ENCODE measurements around the gene MYO3B.
"Not testable (repeated sequence)": the region's sequence is repeated elsewhere in the genome, so short reads cannot be mapped to it uniquely, and the experiment has no call there.

MYO3B gene

GRCh38 chr2:170548304-170548703, 370.4 kb downstream of the MYO3B start:
- Histone ChIP-seq H3K79me2 (ENCODE audit: insufficient read depth, low read length) (no peaks in the 10 kb centered on the region), H3K9me3 (ENCODE audit: insufficient read depth, low read length) (no peaks in the 10 kb centered on the region), H3K27ac (ENCODE audit: low read depth, low read length) (no peak overlapping the region), H3K9me2 (replicated peaks; ENCODE audit: insufficient read depth, low read length) (no peaks in the 10 kb centered on the region), H4K20me1 (ENCODE audit: low read depth, low read length) (no peaks in the 10 kb centered on the region), H3F3A (ENCODE audit: insufficient read depth) (no peaks in the 10 kb centered on the region), H2AFZ (ENCODE audit: low read depth, low read length, severe bottlenecking) (no peak overlapping the region), H3K36me3 (ENCODE audit: low read length) (no peaks in the 10 kb centered on the region), H3K9ac (ENCODE audit: low read length) (no peak overlapping the region), H3K27me3 (ENCODE audit: low read length) (no peaks in the 10 kb centered on the region), H3K4me2 (ENCODE audit: low read depth, low read length, poor library complexity, severe bottlenecking) (no peak overlapping the region), H3K4me3 (ENCODE audit: insufficient read depth, low read length, poor library complexity, severe bottlenecking) (no peak overlapping the region)
- TF ChIP-seq EZH2phosphoT487 (conservative IDR thresholded peaks at IDR 0.05; ENCODE audit: low read length), result no peak
- TF ChIP-seq CTCF (IDR thresholded peaks at IDR 0.05; ENCODE audit: insufficient read depth, low read length, poor library complexity, severe bottlenecking), result no peak

- Histone ChIP-seq H3K4me3 (ENCODE audit: insufficient read depth, low read length, poor library complexity, severe bottlenecking) (no peak overlapping the region), H3K79me2 (ENCODE audit: insufficient read depth, low read length) (no peaks in the 10 kb centered on the region), H3K27me3 (ENCODE audit: low read length) (no peaks in the 10 kb centered on the region), H3F3A (ENCODE audit: insufficient read depth) (no peaks in the 10 kb centered on the region), H4K20me1 (ENCODE audit: low read depth, low read length) (no peaks in the 10 kb centered on the region), H3K9me2 (replicated peaks; ENCODE audit: insufficient read depth, low read length) (no peaks in the 10 kb centered on the region), H3K36me3 (ENCODE audit: low read length) (no peaks in the 10 kb centered on the region), H3K4me2 (ENCODE audit: low read depth, low read length, poor library complexity, severe bottlenecking) (no peak overlapping the region), H3K27ac (ENCODE audit: low read depth, low read length) (no peak overlapping the region), H3K9ac (ENCODE audit: low read length) (no peak overlapping the region), H3K9me3 (ENCODE audit: insufficient read depth, low read length) (no peaks in the 10 kb centered on the region), H2AFZ (ENCODE audit: low read depth, low read length, severe bottlenecking) (no peak overlapping the region)
- no peak for TF ChIP-seq EZH2phosphoT487 (conservative IDR thresholded peaks at IDR 0.05; ENCODE audit: low read length)
- no peak for TF ChIP-seq CTCF (IDR thresholded peaks at IDR 0.05; ENCODE audit: insufficient read depth, low read length, poor library complexity, severe bottlenecking)
Measured at GRCh38 chr2:170550501-170550900, 372.6 kb downstream of the MYO3B start.

GRCh38 chr2:170551899-170552298, 374.0 kb downstream of the MYO3B start:
- not testable (repeated sequence) for H3K4me2 ChIP-seq (ENCODE audit: low read depth, low read length, poor library complexity, severe bottlenecking); H3K36me3 ChIP-seq (ENCODE audit: low read length); H3K9me2 ChIP-seq (replicated peaks; ENCODE audit: insufficient read depth, low read length); H3K79me2 ChIP-seq (ENCODE audit: insufficient read depth, low read length); H3K27ac ChIP-seq (ENCODE audit: low read depth, low read length); H3K27me3 ChIP-seq (ENCODE audit: low read length); H3F3A ChIP-seq (ENCODE audit: insufficient read depth); H3K9me3 ChIP-seq (ENCODE audit: insufficient read depth, low read length); H3K4me3 ChIP-seq (ENCODE audit: insufficient read depth, low read length, poor library complexity, severe bottlenecking); H4K20me1 ChIP-seq (ENCODE audit: low read depth, low read length); H3K9ac ChIP-seq (ENCODE audit: low read length); H2AFZ ChIP-seq (ENCODE audit: low read depth, low read length, severe bottlenecking)

DNA sequence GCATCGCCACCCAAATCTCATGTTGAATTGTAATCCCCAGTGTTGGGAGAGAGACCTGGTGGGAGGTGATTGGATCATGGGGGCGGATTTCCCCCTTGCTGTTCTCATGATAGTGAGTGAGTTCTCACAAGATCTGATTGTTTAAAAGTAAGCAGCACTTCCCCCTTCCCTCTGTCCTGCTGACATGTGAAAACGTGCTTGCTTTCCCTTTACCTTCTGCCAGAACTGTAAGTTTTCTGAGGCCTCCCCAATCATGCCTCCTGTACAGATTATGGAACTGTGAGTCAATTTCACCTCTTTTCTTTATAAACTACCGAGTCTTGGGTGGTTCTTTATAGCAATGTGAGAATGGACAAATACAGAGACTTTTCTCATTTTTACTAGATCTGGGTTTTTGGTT, 375.8 kb downstream of the MYO3B start:
- Histone ChIP-seq H3K9me2 (replicated peaks; ENCODE audit: insufficient read depth, low read length) (no peaks in the 10 kb centered on the region), H3K79me2 (ENCODE audit: insufficient read depth, low read length) (no peaks in the 10 kb centered on the region), H3K27ac (ENCODE audit: low read depth, low read length) (no peak overlapping the region), H3K4me3 (ENCODE audit: insufficient read depth, low read length, poor library complexity, severe bottlenecking) (no peak overlapping the region), H3K9me3 (ENCODE audit: insufficient read depth, low read length) (no peaks in the 10 kb centered on the region), H4K20me1 (ENCODE audit: low read depth, low read length) (no peaks in the 10 kb centered on the region), H3K27me3 (ENCODE audit: low read length) (no peaks in the 10 kb centered on the region), H3K9ac (ENCODE audit: low read length) (no peak overlapping the region), H3K4me2 (ENCODE audit: low read depth, low read length, poor library complexity, severe bottlenecking) (no peak overlapping the region), H3K36me3 (ENCODE audit: low read length) (no peaks in the 10 kb centered on the region), H3F3A (ENCODE audit: insufficient read depth) (no peaks in the 10 kb centered on the region), H2AFZ (ENCODE audit: low read depth, low read length, severe bottlenecking) (no peak overlapping the region)
- no peak for TF ChIP-seq EZH2phosphoT487 (conservative IDR thresholded peaks at IDR 0.05; ENCODE audit: low read length)
- no peak for TF ChIP-seq CTCF (IDR thresholded peaks at IDR 0.05; ENCODE audit: insufficient read depth, low read length, poor library complexity, severe bottlenecking)

Measured in SU-DHL-6 (cell line).